Activated CD8-positive, alpha-beta memory T cell treated with anti-CD3 and anti-CD28 coated beads, Interleukin-2, amount 50 U/mL, for 24 hours (primary cell): ENCODE data around the gene CD200R1L.

Source experiments
- DNase-seq: peaks from one replicate; pipeline ENCODE4 v3.0.0-alpha.2; 2020; ENCODE audit errors: extremely low read depth

Gene CD200R1L

DNA sequence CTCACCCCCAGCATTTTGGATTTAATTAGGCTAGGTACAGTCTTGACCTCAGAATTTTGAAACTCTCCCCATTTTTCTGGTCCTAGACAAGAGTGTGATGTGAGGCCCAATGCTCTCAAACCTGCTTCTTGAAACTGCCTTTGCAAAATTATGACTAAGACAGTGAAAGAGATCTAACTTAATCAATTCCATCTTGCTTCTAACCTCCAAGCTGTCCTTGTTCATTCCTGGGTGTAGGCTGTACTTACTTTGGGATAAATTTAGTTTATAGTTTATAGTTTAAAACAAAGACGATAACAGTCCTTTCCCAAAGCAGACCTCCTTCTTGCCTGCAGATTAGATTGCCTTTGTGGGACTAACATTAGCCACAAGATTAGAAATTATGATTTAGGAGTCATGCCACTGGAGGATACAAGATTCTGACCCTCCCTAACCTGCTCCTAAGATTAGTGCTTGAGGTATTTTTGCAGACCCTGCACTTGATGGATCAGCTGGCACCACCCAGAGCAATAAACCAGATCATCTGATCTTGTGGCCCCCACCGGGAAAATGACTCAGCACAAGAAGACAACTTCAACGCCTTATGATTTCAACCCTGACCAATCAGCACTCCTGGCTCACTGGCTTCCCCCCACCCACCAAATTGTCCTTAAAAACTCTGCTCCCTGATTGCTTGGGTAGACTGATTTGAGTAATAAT lies 59.6 kb downstream of the CD200R1L start:
- DNase-seq, result no peak

DNA sequence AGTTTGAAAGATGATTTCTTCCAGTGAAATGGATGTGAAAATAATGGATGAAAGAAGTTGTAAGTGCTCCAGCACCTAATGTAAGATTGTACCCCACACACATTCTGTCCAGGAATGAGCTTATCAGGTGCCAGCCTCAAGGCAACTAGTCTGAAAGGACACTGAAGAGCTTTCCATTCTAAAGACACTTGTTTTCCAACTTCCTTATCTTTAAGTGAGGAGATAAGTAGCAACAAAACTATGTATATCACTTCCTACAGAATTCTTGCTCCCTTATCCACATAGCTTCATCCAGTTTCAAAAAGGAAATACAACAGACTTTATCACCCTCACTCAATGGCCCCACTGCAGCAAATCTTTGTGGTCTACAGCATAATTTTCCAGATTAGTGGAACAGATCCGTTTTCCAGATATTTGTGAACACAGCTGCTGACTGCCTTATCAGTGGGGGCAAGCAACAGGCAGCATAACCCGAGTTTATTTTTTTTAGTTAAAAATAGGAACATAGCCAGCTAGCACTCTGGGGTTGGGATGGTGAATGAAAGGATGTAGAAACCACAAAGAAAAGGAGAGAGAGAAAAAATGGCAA lies 60.6 kb downstream of the CD200R1L start:
- DNase-seq, result no peak

DNA sequence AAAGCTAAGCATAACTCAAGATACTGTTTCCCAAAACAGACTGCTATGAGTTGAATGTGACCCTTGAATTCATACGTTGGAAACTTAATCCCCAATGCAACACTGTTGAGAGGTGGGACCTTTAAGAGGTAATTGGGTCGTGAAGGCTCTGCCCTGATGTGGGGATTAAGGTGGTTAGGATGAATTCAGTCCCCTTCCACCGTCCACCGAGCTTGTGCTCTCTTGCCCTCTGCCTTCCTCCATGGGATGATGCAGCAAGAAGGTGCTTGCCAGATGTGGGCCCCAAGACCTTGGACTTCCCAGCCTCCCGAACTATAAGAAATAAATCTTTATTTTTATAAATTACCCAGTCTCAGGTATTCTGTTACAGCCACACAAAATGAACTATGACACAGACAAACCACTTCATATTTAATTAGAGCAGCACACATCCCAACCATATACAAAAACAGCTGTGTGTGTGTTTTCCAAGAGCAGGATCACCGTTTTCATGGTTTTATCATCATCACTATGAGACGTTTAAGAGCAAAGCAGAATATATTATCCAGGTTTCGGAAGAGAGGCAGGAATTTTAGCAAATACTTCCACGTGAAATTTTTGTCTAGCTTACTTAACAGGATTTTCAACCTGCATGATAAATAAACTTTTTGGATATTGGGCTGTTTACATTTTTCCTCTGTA lies 61.2 kb downstream of the CD200R1L start:
- no peak for DNase-seq

DNA sequence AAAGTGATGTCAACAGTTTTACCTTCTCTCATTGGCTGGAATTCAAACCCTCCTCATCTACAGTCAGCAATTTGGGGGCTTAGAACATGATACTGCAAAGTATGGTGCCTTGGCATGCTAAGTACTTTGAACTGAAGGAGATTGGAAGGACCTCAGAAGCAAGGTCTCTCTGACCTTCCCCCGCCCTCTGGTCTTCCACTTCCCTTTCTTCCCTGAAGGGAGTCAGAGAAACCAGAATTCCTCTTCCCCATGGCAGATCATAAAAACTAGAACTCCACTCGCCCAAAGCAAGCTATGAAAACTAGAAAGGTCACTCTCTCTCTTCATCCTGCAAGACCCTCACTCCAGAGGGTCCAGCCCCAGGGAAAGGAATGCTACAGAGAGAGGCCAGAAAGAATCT lies 64.2 kb downstream of the CD200R1L start:
- DNase-seq, result no peak

DNA sequence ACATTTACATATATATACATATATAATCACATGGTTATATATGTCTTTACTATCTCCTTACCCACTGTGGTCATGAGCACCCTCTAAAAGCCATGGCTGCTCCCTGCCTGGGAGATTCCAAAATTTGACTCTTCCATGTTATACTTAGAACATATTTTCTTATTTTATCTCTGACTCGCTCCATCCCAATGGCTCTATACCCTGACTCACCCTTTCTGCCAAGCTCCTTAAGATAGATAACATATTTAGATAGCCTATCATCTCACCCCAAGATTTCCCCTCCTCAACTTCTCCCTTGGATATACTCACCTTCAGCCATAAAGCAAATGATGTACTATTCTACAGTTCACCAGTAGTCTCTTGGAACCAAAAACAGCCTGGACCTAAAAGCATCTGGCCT lies 65.1 kb downstream of the CD200R1L start:
- no peak for DNase-seq

DNA sequence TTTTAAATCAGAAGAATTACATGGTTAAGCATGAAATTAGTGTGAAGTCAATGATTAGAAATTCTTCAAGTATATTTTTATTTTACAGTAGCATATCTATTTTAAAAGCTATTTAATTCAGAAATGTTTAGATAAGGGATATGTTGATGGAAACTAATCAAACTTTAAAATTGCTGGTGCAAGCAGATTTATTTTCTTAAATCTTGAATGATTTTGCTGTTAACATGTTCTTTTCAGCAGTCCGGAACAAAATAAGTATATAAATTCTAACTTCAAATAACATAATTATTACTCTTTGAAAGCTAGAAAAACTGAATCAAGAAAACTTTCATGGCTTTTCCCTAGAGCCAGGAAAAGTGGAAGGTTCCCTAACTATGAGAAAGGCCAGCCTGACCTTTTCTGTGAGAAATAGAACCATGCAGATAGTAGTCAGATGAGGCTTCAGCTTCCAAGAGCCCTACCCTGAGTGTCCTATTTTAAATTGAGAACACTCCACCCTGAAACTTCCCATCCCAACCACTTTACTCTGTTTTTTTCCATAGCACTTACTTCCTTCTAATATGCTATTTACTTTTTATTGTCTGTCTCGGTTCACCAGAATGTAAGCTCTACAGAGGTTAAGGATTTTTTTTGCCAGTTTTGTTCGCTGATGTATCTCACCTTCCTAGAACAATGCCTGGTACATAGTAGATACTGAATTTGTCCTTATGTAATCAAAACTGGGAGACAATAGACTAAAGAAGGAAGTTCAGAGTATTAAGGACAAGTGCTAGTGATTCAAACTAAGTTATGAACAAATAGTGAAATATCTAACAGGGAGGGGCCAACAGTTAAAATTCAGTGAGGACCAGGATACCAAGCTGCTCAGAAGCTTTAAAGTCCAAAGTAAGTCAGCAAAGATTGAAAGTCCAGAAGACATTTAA lies 66.8 kb downstream of the CD200R1L start:
- no peak for DNase-seq

DNA sequence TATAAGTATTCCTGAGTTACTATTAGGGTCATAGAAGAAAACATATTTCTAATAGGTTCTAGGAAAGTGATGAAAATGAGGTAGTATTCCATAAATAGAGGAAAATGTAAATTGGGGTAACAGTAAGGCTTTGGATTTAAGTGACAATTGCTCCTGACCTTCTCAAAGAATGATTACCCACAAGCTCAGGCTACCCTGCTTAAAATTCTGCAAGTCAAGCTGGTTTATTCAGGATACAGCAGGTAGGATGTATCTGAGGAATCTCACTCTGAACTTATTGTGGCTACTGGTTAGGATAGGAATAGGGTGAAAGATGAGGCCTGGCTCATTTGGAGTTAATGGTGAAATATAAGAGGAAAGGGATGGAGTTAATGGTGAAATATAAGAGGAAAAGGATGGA lies 67.7 kb downstream of the CD200R1L start:
- no peak for DNase-seq

DNA sequence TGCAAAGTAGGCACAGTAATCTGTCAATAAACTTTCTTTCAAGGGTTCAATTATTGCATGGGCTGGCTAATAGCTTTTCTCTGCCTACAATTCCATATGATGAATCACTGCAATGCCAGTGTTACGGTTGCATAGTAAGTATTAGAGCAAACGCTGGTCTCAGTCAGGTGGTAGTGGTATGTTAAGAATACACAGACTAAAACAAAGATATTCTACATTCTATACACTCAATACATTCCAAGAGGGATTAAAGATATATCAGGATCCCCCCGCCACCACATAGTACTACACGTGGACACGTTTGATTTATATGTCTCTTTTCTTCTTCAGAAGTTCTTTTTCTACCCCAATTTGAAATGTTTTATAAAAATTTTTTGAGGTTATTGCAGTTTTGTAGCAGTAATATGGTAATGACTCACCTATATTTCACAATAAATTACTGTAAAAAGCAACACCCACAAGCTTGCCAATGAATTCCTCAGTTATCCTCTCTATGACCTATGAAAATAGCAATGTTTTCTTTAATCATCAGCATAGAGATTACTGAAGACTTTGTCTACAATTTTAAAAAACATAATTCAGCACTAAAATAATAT lies 68.2 kb downstream of the CD200R1L start:
- DNase-seq, result no peak

DNA sequence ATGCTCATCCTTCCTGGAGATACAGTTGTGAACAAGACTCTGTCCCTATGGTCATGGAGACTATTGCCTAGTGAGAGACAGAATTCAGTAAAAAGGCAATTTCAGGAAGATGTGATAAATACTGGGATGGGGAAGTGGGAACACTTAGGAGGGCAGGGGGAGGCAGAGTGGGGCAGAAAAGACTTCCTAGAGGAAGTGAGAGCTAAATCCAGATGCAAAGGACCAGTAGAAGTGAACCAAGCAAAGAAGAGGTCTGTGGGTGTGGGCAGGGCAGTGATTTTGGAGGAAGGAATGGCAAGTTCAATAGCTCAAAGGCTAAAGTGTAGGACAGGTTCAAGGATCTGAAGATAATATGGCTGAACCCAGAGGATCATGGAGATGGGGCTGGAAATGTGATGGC lies 68.9 kb downstream of the CD200R1L start:
- DNase-seq, result no peak

DNA sequence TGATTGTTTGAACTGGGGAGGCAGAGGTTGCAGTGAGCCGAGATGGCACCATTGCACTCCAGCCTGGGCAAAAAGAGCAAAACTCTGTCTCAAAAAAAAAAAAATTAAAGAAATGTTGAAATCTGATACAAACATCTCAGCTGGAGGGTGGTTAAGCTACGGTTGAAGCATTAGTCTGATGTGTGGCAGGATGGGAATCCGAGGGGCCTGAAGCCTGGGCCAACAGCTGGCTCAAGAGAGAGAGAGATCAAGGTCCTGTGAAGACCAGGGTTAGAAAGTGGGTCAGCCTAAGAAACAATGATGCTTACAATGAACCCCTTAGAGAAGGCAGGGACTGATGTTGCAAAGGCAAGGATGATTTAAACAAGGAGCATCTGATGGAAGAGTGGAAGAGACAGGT lies 69.8 kb downstream of the CD200R1L start:
- DNase-seq, result no peak

DNA sequence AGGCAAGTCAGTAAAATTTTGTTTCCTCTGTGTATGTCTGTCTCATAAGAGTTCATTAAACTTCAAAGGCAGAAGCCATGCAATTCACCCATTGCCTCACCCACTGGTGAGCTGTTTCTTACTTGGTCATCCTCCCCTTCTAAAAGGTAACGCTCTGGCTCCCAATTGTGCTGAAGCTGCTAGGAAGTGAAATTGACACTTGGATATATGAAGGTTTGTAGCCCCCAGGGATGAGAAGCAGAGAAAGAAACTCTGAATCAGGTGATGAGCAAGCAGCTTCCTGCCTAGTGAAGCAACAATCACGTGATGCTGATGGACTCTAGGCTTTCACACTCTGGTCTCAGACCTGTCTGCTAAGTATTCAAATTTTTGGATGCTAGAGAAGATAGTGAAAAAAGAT lies 70.7 kb downstream of the CD200R1L start:
- DNase-seq, result no peak

DNA sequence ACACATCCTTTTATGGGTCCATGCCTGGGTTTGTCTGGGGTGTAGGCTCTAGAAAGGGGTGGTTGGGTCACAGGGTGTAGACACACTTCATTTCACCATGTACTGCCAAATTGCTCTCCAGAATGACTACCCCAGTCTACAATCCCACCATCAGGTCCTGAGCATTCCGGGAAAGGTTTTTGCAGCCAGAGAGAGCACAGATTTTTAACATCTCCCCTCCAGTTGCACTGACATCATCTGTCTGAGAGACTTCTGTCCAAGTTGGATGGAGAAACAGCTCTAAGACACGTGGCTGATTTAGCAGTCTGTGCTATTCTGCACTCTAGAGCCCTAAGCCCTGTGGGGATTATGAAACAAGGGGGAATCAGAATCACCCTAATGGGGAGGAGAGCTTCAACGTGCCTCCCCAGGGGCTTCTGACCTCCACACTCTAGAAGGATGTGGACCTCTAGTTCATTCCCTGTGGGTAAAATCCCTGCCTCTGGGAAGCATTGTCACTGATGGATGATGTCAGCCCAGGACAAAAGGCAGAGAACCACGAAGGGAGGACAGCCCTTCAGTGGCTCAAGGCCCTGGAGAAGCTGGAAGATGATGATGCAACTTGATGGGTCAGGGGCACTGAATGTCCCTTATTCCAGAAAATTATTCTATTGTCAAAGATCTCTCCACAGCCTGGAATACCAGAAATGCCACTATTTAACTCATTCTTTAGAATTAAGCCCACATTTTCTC lies 71.5 kb downstream of the CD200R1L start:
- no peak for DNase-seq

DNA sequence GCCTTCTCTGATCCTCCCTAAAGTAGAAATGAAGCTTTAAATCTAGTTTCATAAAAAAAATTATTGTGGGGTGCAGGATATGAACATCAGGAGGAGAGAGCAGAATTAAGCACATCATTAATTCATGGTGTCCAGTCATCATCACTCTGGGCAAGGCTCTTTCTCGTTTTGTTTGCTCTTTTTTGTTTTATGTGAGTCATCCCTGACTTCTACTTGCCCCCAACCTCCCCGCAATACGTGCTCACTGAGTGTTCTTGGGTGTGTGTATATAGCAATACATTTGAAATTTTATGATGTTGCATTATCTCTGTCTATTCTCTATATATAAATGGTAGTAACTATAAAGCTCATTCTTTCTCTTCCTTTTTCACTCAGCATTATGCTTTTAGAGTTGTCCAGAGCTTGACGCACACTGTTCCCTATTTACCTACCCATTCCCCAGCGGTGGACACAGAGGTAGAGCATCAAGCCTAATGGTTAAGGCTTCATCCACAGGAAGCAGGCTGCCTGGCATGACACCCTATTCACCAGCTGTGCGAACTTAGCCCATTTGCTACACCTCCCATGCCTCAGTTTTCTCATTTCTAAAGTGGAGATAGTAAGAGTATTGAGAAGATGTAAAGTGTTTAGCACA lies 72.3 kb downstream of the CD200R1L start:
- no peak for DNase-seq

DNA sequence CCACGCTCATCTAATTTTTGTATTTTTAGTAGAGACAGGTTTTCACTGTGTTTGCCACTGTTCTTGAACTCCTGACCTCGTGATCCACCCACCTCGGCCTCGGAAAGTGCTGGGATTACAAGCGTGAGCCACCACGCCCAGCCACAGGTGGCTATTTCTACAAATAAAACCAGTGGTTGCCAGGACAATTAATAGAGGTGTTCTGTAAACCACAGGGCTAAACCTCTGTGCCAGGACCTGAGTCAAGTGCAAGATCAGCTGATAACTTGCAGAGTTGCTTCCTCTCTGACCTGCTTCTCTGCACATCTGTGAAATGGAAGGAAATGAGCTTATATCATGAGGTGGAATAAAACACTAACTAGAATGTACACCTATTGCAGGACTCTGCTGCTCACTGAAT lies 72.8 kb downstream of the CD200R1L start:
- no peak for DNase-seq

DNA sequence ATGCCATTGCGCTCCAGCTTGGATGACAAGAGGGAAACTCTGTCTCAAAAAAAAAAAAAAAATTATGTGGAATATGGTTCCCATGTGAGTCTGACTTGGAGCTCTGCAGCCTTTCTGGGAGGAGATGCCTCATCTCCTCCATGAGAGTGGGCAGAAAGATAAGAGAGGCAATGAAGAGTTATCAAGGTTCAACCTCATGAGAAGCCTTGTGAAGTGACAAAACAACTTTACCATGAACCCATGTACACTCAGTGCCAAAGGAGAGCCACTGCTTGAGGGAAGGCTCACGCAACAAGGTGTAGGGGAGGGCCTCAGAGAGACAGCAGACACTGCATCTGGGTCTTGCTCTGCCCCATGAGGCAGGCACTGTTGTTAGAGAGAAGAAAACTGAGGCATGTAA lies 75.7 kb downstream of the CD200R1L start:
- no peak for DNase-seq

DNA sequence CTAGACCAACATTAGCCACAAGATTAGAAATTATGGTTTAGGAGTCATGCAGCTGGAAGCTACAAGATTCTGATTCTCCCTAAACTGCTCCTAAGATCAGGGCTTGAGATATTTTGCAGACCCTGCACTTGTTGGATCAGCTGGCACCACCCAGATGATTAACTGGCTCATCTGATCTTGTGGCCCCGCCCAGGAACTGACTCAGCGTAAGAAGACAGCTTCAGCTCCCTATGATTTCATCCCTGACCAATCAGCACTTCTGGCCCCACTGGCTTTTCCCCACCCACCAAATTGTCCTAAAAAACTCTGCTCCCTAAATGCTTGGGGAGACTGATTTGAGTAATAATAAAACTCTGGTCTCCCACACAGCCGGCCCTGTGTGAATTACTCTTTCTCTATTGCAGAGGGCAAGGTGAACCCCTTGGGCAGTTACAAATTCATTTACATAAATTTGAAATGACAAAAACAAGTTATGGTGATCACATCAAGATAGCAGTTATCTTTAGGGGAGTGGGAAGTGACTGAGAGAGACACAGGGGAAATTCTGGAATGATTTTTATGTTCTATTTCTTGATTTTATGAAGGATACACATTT lies 76.5 kb downstream of the CD200R1L start:
- peak; percentile 13 for DNase-seq

DNA sequence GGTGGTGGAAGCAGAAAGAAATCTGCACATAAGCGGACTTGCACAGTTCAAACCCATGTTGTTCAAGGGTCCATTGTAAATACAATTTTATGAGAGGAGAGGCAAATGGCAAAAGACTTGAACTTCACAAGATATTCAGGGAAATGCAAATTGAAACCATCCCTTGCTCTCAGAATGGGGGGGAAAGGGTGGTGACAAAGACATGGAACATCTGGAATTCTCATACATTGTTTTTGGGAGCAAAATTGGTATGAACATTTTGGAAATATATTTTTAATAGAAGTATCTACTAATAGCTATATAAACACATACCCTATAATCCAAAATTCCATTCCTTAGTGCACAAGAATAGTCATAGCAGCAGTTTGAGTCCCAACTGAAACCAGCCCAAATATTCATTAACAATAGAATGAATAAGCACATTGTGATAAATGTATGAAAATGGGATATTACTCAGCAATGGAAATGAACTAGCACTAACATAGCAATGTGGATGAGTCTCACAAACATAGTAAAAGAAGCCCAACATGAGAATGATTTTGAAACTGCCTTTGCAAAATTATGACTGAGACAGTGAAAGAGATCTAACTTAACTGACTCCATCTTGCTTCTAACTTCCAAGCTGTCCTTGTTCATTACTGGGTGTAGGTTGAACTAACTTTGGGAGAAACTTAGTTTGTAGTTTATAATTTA lies 77.2 kb downstream of the CD200R1L start:
- DNase-seq, result no peak

DNA sequence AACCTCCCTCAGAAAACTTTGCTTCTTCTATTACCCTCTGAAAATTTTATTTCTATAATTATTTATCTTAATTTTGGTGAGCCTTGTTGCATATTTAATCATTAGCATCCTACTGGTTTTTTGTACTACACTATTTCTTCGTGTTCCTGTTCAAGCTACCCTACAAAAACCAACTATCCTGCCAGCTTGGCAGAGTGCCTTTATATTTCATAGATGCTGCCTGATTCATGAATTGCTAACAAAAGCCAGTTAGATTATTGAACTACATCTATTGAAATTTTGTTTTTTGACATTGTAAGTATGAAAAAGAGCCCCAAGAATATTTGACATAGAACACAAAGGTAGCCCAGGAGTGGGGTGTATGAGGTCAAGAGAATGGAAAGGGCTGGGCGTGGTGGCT lies 78.9 kb downstream of the CD200R1L start:
- no peak for DNase-seq

DNA sequence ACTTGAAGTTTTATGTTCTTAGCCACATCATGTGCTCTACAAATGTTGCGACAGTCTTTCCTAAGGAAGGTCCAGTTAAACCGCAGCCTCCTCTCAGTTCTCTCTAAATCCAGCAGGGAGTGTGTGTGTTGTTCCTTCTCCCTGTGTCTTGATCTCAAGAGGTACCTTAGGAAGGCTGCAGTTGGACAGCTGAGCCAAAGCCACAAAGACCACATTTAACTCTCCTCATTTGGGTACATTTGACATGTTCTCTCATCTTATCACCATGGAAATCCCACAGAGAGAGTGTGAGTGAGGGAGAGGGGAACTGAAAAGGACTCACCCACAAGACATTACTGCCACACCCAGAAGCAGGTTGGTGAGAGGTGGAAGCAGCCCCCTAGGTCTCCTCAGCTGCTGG lies 79.5 kb downstream of the CD200R1L start:
- no peak for DNase-seq
